Measurements from ENCODE around the gene SFXN5.

SFXN5 gene

DNA sequence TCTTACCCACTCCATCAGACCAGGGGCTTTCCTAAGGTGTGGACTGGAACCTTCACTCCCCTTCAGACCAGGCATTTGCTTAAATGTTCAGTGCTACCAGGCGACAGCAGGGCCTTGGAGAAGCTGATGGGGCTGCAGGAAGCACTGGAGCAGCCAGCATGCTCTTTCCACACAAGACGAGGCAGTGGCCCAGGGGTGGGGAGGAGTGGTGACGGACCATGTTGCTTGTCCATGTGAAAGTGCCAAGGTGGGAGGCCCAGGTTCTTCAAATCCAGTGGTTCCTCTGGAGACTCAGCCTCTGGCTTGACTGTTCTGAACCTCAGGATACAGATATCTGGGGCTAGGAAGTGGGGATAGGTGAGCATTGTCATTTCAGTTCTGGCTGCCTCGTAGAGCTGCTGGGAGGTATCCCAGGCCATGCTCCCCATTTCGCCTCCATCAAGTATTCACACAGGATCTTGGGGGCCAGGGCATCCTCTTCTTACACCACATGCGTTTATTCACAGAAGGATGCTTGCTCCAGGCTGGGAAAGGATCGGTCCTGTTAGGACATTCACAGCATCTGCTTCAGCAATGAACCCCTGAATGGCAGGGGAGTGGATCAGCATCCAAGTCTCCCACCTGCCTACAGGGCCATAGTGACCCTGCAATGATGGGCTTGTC, 62.2 kb downstream of the SFXN5 start:
- POLR2A ChIA-PET = no interaction called here
- H3K4me3 ChIP-seq (ENCODE audit: low read depth, low read length) = no peak overlapping the region
- TF ChIP-seq, protein P1, sequence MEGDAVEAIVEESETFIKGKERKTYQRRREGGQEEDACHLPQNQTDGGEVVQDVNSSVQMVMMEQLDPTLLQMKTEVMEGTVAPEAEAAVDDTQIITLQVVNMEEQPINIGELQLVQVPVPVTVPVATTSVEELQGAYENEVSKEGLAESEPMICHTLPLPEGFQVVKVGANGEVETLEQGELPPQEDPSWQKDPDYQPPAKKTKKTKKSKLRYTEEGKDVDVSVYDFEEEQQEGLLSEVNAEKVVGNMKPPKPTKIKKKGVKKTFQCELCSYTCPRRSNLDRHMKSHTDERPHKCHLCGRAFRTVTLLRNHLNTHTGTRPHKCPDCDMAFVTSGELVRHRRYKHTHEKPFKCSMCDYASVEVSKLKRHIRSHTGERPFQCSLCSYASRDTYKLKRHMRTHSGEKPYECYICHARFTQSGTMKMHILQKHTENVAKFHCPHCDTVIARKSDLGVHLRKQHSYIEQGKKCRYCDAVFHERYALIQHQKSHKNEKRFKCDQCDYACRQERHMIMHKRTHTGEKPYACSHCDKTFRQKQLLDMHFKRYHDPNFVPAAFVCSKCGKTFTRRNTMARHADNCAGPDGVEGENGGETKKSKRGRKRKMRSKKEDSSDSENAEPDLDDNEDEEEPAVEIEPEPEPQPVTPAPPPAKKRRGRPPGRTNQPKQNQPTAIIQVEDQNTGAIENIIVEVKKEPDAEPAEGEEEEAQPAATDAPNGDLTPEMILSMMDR (IDR thresholded peaks at IDR 0.05; ENCODE audit: insufficient read depth, low read length, missing control alignments) = no peak
- no peak for DNase-seq (ENCODE audit: low read depth, low spot score)
- CTCF ChIA-PET = interaction anchor here (1.5 to 6.3 kb wide), 2 partner anchors 14 to 203 kb away, joined by 5 to 47 read pairs; no protein-coding TSS in a partner anchor

DNA sequence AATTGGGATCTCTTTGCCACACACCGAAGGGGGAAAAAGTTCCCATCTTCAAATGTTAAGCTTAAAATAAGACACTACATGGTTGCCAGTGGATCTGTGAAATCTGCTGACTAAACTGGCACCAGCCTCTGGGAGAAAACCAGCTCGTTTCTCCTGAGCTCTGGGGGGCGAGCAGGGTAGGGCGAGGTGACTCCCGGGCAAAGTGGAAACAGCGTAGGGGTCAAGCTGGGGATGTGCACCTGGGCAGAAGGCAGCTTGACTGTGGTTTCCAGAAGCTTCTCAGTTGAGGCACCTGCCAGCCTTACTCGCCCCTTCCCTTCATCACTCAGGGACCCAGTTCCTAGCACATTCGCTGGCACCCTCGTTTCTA, 62.8 kb downstream of the SFXN5 start:
- POLR2A ChIA-PET = no interaction called here

GRCh38 chr2:73007991-73008765, 63.3 kb downstream of the SFXN5 start:
- no peak overlapping the region for H3K4me3 ChIP-seq (ENCODE audit: low read depth, low read length)
- POLR2A ChIA-PET = no interaction called here
- CTCF ChIA-PET = interaction anchor here (0.7 to 6.3 kb wide), 3 partner anchors 13 to 205 kb away, joined by 3 to 47 read pairs (median 5); no protein-coding TSS in a partner anchor
- DNase-seq (ENCODE audit: low read depth, low spot score) = no peak
- TF ChIP-seq, protein P1 (IDR thresholded peaks at IDR 0.05; ENCODE audit: insufficient read depth, low read length, missing control alignments) = no peak

More for the DNA sequence above, 62.8 kb downstream of the SFXN5 start:
- TF ChIP-seq, protein P1 (IDR thresholded peaks at IDR 0.05; ENCODE audit: insufficient read depth, low read length, missing control alignments) = no peak
- CTCF ChIA-PET = interaction anchor here (1.5 to 6.3 kb wide), 2 partner anchors 14 to 204 kb away, joined by 5 to 47 read pairs; no protein-coding TSS in a partner anchor
- no peak for DNase-seq (ENCODE audit: low read depth, low spot score)
- H3K4me3 ChIP-seq (ENCODE audit: low read depth, low read length) = no peak overlapping the region

- POLR2A ChIA-PET = no interaction called here
- CTCF ChIA-PET = interaction anchor here (0.7 to 6.3 kb wide), 3 partner anchors 12 to 206 kb away, joined by 3 to 47 read pairs (median 10); no protein-coding TSS in a partner anchor
- DNase-seq (ENCODE audit: low read depth, low spot score) = no peak
- H3K4me3 ChIP-seq (ENCODE audit: low read depth, low read length) = no peak overlapping the region
- TF ChIP-seq, protein P1 (IDR thresholded peaks at IDR 0.05; ENCODE audit: insufficient read depth, low read length, missing control alignments) = no peak
Observed at GRCh38 chr2:73006969-73007710, 64.4 kb downstream of the SFXN5 start.

- H3K4me3 ChIP-seq (ENCODE audit: low read depth, low read length) = no peak overlapping the region
- no peak for DNase-seq (ENCODE audit: low read depth, low spot score)
- ChIA-PET CTCF (interaction anchor here (1.5 to 6.3 kb wide), 6 partner anchors 10 to 207 kb away, joined by 3 to 47 read pairs (median 9); no protein-coding TSS in a partner anchor), POLR2A (no interaction called here)
- TF ChIP-seq, protein P1 (IDR thresholded peaks at IDR 0.05; ENCODE audit: insufficient read depth, low read length, missing control alignments) = no peak
Observed at GRCh38 chr2:73004889-73005596, 66.5 kb downstream of the SFXN5 start.

All from AG04449 (cell line).